IMR-90 (cell line): ENCODE results near the gene ITCH.

Experiments
- CEBPB ChIP-seq: IDR thresholded peaks from 2 replicates; pipeline ENCODE4 v1.6.1; 2012; ENCODE audit warnings: low read depth, low read length, improper control_type of control experiment
- CHD1 ChIP-seq: IDR thresholded peaks from 2 replicates; pipeline ENCODE4 v1.6.1; 2012; ENCODE audit warnings: low read depth, low read length, improper control_type of control experiment
- MAFK ChIP-seq: IDR thresholded peaks from 2 replicates; pipeline ENCODE4 v1.6.1; 2012; ENCODE audit warnings: low read depth, low read length, improper control_type of control experiment
- NFE2L2 ChIP-seq: fragments of 150-350 bp; IDR thresholded peaks from 2 replicates; pipeline ENCODE4 v1.6.1; 2016; ENCODE audit warnings: low read depth, mild to moderate bottlenecking, low read length
- POLR2A ChIP-seq: IDR thresholded peaks from 2 replicates; pipeline ENCODE4 v1.6.1; 2012; ENCODE audit warnings: mild to moderate bottlenecking, low read depth, low read length
- RAD21 ChIP-seq: IDR thresholded peaks from 2 replicates; pipeline ENCODE4 v1.6.1; 2012; ENCODE audit warnings: low read length, improper control_type of control experiment
- RCOR1 ChIP-seq: IDR thresholded peaks from 2 replicates; pipeline ENCODE4 v1.6.1; 2012; ENCODE audit warnings: mild to moderate bottlenecking, low read length, improper control_type of control experiment; ENCODE audit not compliant: insufficient replicate concordance
- RFX5 ChIP-seq: IDR thresholded peaks from 2 replicates; pipeline ENCODE4 v1.8.0; 2012; ENCODE audit warnings: low read depth, mild to moderate bottlenecking, low read length, moderate library complexity
- SMC3 ChIP-seq: fragments of 150-350 bp; IDR thresholded peaks from 2 replicates; pipeline ENCODE4 v1.6.1; 2016; ENCODE audit warnings: low read depth, mild to moderate bottlenecking, antibody characterized with exemption, low read length, moderate library complexity
- TF ChIP-seq, protein P1 (sequence below): conservative IDR thresholded peaks from 2 replicates; pipeline ENCODE4 v1.5.1; 2012; ENCODE audit warnings: mild to moderate bottlenecking, low read depth, low read length, improper control_type of control experiment
- TF ChIP-seq, protein P2 (sequence below): fragments of 150-350 bp; IDR thresholded peaks from 2 replicates; pipeline ENCODE4 v1.6.1; 2016; ENCODE audit warnings: low read depth, mild to moderate bottlenecking, low read length, moderate library complexity, borderline replicate concordance
- TF ChIP-seq, protein P3 (sequence below): fragments of 150-350 bp; IDR thresholded peaks from 2 replicates; pipeline ENCODE4 v1.6.1; 2017; ENCODE audit warnings: mild to moderate bottlenecking, antibody characterized with exemption, low read length, low read depth

DNA sequence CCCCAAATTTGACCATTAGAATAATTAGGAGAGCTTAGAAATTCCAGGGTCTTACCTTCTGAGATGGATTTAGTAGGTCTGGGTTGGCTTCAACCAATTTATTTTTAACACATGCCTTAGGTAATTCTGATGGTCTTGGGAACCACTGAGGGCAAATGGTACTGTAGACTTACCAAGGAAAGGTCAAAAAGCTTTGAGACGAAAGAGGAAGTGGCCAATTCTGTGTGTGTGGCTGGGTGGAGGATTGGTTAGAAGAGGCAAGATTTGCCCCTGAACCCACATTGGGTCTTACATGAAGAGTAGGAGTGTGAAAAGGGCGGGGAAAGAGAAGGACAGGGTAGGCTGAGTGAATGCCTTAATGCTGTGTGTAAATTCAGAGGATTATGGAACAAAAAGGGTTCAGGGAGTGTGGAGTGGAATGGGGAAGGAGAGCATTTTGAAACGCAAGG lies 2.7 kb downstream of the ITCH start:
- TF ChIP-seq, protein P1, sequence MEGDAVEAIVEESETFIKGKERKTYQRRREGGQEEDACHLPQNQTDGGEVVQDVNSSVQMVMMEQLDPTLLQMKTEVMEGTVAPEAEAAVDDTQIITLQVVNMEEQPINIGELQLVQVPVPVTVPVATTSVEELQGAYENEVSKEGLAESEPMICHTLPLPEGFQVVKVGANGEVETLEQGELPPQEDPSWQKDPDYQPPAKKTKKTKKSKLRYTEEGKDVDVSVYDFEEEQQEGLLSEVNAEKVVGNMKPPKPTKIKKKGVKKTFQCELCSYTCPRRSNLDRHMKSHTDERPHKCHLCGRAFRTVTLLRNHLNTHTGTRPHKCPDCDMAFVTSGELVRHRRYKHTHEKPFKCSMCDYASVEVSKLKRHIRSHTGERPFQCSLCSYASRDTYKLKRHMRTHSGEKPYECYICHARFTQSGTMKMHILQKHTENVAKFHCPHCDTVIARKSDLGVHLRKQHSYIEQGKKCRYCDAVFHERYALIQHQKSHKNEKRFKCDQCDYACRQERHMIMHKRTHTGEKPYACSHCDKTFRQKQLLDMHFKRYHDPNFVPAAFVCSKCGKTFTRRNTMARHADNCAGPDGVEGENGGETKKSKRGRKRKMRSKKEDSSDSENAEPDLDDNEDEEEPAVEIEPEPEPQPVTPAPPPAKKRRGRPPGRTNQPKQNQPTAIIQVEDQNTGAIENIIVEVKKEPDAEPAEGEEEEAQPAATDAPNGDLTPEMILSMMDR, result no peak
- TF ChIP-seq RCOR1, result no peak
- TF ChIP-seq POLR2A, result no peak
- TF ChIP-seq, protein P2, sequence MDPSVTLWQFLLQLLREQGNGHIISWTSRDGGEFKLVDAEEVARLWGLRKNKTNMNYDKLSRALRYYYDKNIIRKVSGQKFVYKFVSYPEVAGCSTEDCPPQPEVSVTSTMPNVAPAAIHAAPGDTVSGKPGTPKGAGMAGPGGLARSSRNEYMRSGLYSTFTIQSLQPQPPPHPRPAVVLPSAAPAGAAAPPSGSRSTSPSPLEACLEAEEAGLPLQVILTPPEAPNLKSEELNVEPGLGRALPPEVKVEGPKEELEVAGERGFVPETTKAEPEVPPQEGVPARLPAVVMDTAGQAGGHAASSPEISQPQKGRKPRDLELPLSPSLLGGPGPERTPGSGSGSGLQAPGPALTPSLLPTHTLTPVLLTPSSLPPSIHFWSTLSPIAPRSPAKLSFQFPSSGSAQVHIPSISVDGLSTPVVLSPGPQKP, result no peak
- no peak for TF ChIP-seq CHD1
- TF ChIP-seq, protein P3, sequence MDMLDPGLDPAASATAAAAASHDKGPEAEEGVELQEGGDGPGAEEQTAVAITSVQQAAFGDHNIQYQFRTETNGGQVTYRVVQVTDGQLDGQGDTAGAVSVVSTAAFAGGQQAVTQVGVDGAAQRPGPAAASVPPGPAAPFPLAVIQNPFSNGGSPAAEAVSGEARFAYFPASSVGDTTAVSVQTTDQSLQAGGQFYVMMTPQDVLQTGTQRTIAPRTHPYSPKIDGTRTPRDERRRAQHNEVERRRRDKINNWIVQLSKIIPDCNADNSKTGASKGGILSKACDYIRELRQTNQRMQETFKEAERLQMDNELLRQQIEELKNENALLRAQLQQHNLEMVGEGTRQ, result no peak
- TF ChIP-seq RAD21, result no peak
- TF ChIP-seq NFE2L2, result no peak
- no peak for TF ChIP-seq CEBPB
- no peak for TF ChIP-seq RFX5
- TF ChIP-seq MAFK, result no peak
- TF ChIP-seq SMC3, result no peak
